Measurements from ENCODE around the gene CALB2.

DNA sequence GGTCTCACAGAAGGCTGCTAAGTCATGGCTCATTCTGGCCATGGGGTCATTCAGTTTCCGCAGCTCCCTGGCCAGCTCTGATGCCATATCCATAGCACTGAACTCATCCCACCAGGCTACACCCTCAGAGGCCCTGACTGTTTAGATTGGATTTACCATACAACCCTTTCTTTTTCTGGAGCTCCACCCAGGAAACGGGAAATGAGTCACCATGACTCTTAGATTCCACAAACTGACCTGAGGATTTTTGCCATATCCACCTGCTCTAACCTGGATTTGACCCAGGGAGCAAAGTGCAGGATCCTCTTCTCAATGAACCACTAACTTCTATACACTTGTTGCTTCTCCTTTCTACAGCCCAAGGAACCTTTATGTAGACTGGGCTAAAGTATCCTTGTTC lies 20.3 kb upstream of the CALB2 start:
- TF ChIP-seq, protein P1, sequence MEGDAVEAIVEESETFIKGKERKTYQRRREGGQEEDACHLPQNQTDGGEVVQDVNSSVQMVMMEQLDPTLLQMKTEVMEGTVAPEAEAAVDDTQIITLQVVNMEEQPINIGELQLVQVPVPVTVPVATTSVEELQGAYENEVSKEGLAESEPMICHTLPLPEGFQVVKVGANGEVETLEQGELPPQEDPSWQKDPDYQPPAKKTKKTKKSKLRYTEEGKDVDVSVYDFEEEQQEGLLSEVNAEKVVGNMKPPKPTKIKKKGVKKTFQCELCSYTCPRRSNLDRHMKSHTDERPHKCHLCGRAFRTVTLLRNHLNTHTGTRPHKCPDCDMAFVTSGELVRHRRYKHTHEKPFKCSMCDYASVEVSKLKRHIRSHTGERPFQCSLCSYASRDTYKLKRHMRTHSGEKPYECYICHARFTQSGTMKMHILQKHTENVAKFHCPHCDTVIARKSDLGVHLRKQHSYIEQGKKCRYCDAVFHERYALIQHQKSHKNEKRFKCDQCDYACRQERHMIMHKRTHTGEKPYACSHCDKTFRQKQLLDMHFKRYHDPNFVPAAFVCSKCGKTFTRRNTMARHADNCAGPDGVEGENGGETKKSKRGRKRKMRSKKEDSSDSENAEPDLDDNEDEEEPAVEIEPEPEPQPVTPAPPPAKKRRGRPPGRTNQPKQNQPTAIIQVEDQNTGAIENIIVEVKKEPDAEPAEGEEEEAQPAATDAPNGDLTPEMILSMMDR (conservative IDR thresholded peaks at IDR 0.05; ENCODE audit: low read length) = no peak
- no peak for TF ChIP-seq EZH2phosphoT487 (IDR thresholded peaks at IDR 0.05; ENCODE audit: borderline replicate concordance)

All from Loucy (cell line).